ENCODE results near the gene PIK3AP1. TPM values are rescaled to one million over a fixed set of nuclear protein-coding genes. Genes with fewer than 3 reads are reported as not detected.
"Not testable (repeated sequence)": the region's sequence is repeated elsewhere in the genome, so short reads cannot be mapped to it uniquely, and the experiment has no call there.

The PIK3AP1 gene
- total RNA-seq, 1 experiment from 2014 or later = 1.7 TPM

DNA sequence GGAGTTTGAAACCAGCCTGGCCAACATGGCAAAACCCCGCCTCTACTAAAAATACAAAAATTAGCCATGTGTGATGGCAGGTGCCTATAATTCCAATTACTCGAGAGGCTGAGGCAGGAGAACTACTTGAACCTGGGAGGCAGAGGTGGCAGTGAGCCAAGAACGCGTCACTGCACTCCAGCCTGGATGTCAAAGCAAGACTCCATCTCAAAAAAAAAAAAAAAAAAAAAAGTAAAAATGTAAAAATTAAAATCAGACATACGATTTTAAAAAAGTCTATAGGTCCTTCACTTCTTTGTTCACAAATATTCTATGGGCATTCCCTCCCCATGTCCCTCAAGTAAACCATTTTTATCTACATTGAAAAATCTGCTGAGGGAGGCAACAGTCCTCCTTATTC, 171.7 kb downstream of the PIK3AP1 start:
- H3K27me3 Mint-ChIP-seq (ENCODE audit: low read depth) = no peaks in the 10 kb centered on the region
- H2AFZ ChIP-seq (ENCODE audit: low read length) = no peak overlapping the region
- no peak overlapping the region; a peak in 1 of 5 replicates for H3K4me3 Mint-ChIP-seq
- H3K9me3 ChIP-seq (ENCODE audit: control insufficient read depth, low read depth, low read length) = no peaks in the 10 kb centered on the region
- no peak overlapping the region for H4K91ac ChIP-seq (ENCODE audit: insufficient read length, low read depth, low read length)
- no peak overlapping the region for H3K4ac ChIP-seq (ENCODE audit: low read depth, low read length)
- no peak overlapping the region for H3K14ac ChIP-seq (ENCODE audit: insufficient read depth, low read length)
- no peak overlapping the region for H2BK12ac ChIP-seq (ENCODE audit: insufficient read length, low read depth, low read length)
- H3K27ac Mint-ChIP-seq = 0 out of 7 replicates have a peak overlapping the region, but pooled peaks of 1 of the 3 experiments have one; percentile 5
- H3T11ph ChIP-seq (ENCODE audit: low read length) = no peak overlapping the region
- H4K20me1 ChIP-seq (ENCODE audit: control insufficient read depth, insufficient read depth, insufficient read length) = no peaks in the 10 kb centered on the region
- H3K9ac ChIP-seq (ENCODE audit: extremely low read depth, insufficient read length, low read length) = no peak overlapping the region
- H3K27ac ChIP-seq (ENCODE audit: insufficient read length, low read depth, low read length) = no peak overlapping the region
- H3K4me1 ChIP-seq (ENCODE audit: insufficient read depth, low read length) = no peaks in the 10 kb centered on the region
- H3K23me2 ChIP-seq (ENCODE audit: insufficient read length, low read depth, low read length, poor library complexity, severe bottlenecking) = no peaks in the 10 kb centered on the region
- H2BK120ac ChIP-seq (ENCODE audit: low read depth, low read length, poor library complexity, severe bottlenecking) = no peak overlapping the region
- no peak overlapping the region for H3K18ac ChIP-seq (ENCODE audit: insufficient read length, low read depth, low read length)
- no peak overlapping the region for H3K23ac ChIP-seq (ENCODE audit: insufficient read length, low read depth, low read length)
- no peaks in the 10 kb centered on the region for H3K9me3 Mint-ChIP-seq
- no peaks in the 10 kb centered on the region for H3K79me2 ChIP-seq (ENCODE audit: insufficient read depth, low read length)
- H2AK5ac ChIP-seq (ENCODE audit: insufficient read length, low read length) = no peak overlapping the region
- no peak for DNase-seq
- no peak overlapping the region for H3K4me2 ChIP-seq (ENCODE audit: insufficient read depth, insufficient read length, low read length)
- H2BK5ac ChIP-seq (ENCODE audit: insufficient read length, low read length) = no peak overlapping the region
- no peak overlapping the region for H3K56ac ChIP-seq (ENCODE audit: insufficient read length, low read depth, low read length)
- H3K36me3 Mint-ChIP-seq (ENCODE audit: insufficient read depth in 1 of 3, low read depth in 3 of 3) = peaks cover 12 to 58% (median 49%) of the 10 kb centered on the region in 3 experiments; a peak in 5 of 7 replicates
- no peaks in the 10 kb centered on the region for H3K79me1 ChIP-seq (ENCODE audit: insufficient read depth, low read depth, low read length, poor library complexity, severe bottlenecking)
- H4K5ac ChIP-seq (ENCODE audit: insufficient read length, low read depth, low read length) = no peak overlapping the region
- no peaks in the 10 kb centered on the region for H3K4me1 Mint-ChIP-seq
- no peak overlapping the region for H2BK15ac ChIP-seq (ENCODE audit: low read depth, low read length)
- H3K27me3 ChIP-seq (ENCODE audit: insufficient read depth, low read length) = no peaks in the 10 kb centered on the region
- H2BK20ac ChIP-seq (ENCODE audit: low read depth, low read length, poor library complexity, severe bottlenecking) = no peak overlapping the region
- TF ChIP-seq, protein P1, sequence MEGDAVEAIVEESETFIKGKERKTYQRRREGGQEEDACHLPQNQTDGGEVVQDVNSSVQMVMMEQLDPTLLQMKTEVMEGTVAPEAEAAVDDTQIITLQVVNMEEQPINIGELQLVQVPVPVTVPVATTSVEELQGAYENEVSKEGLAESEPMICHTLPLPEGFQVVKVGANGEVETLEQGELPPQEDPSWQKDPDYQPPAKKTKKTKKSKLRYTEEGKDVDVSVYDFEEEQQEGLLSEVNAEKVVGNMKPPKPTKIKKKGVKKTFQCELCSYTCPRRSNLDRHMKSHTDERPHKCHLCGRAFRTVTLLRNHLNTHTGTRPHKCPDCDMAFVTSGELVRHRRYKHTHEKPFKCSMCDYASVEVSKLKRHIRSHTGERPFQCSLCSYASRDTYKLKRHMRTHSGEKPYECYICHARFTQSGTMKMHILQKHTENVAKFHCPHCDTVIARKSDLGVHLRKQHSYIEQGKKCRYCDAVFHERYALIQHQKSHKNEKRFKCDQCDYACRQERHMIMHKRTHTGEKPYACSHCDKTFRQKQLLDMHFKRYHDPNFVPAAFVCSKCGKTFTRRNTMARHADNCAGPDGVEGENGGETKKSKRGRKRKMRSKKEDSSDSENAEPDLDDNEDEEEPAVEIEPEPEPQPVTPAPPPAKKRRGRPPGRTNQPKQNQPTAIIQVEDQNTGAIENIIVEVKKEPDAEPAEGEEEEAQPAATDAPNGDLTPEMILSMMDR (conservative IDR thresholded peaks at IDR 0.05) = no peak
- no peak overlapping the region for H4K8ac ChIP-seq (replicated peaks; ENCODE audit: insufficient read length, low read depth, low read length)
- WGBS (ENCODE audit: extremely low coverage, insufficient read length, low lambda C conversion rate) = no CpG with 5 or more reads among the region's 5 CpGs

DNA sequence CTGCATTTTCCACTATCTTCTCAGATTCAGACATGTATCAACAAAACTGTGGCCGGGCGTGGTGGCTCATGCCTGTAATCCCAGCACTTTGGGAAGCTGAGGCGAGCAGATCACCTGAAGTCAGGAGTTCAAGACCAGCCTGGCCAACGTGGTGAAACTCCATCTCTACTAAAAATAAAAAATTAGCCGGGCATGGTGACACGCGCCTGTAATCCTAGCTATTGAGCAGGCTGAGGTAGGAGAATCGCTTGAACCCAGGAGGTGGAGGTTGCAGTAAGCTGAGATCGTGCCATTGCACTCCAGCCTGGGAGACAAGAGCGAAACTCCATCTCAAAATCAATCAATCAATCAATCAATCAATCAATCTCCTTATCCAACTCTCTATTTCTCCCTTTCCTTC, 174.8 kb downstream of the PIK3AP1 start:
- H2AK5ac ChIP-seq (ENCODE audit: insufficient read length, low read length); H3K9me3 ChIP-seq (ENCODE audit: control insufficient read depth, low read depth, low read length); H3K23me2 ChIP-seq (ENCODE audit: insufficient read length, low read depth, low read length, poor library complexity, severe bottlenecking); H4K91ac ChIP-seq (ENCODE audit: insufficient read length, low read depth, low read length); H3K23ac ChIP-seq (ENCODE audit: insufficient read length, low read depth, low read length); H3K4me1 ChIP-seq (ENCODE audit: insufficient read depth, low read length); H2BK120ac ChIP-seq (ENCODE audit: low read depth, low read length, poor library complexity, severe bottlenecking); H3K79me2 ChIP-seq (ENCODE audit: insufficient read depth, low read length); H2BK15ac ChIP-seq (ENCODE audit: low read depth, low read length); H3K79me1 ChIP-seq (ENCODE audit: insufficient read depth, low read depth, low read length, poor library complexity, severe bottlenecking); H3K9ac ChIP-seq (ENCODE audit: extremely low read depth, insufficient read length, low read length); DNase-seq; H3K27ac ChIP-seq (ENCODE audit: insufficient read length, low read depth, low read length); H3K27me3 Mint-ChIP-seq (ENCODE audit: low read depth); H3K56ac ChIP-seq (ENCODE audit: insufficient read length, low read depth, low read length); H3K27me3 ChIP-seq (ENCODE audit: insufficient read depth, low read length); H3K9me3 Mint-ChIP-seq; H4K8ac ChIP-seq (replicated peaks; ENCODE audit: insufficient read length, low read depth, low read length); H4K20me1 ChIP-seq (ENCODE audit: control insufficient read depth, insufficient read depth, insufficient read length); H2BK5ac ChIP-seq (ENCODE audit: insufficient read length, low read length); H2BK12ac ChIP-seq (ENCODE audit: insufficient read length, low read depth, low read length); H3K4me3 Mint-ChIP-seq; H3K4ac ChIP-seq (ENCODE audit: low read depth, low read length); H2AFZ ChIP-seq (ENCODE audit: low read length); H3K18ac ChIP-seq (ENCODE audit: insufficient read length, low read depth, low read length); H4K5ac ChIP-seq (ENCODE audit: insufficient read length, low read depth, low read length); H2BK20ac ChIP-seq (ENCODE audit: low read depth, low read length, poor library complexity, severe bottlenecking); H3T11ph ChIP-seq (ENCODE audit: low read length); H3K4me2 ChIP-seq (ENCODE audit: insufficient read depth, insufficient read length, low read length); H3K14ac ChIP-seq (ENCODE audit: insufficient read depth, low read length); H3K4me1 Mint-ChIP-seq: not testable (repeated sequence)
- peaks cover 18 to 56% (median 44%) of the 10 kb centered on the region in 3 experiments; a peak in 5 of 7 replicates for H3K36me3 Mint-ChIP-seq (ENCODE audit: insufficient read depth in 1 of 3, low read depth in 3 of 3)
- H3K27ac Mint-ChIP-seq = peak overlapping the region in 2 of 3 experiments; percentile 44 to 73; a peak in 3 of 7 replicates
- no CpG with 5 or more reads among the region's 10 CpGs for WGBS (ENCODE audit: extremely low coverage, insufficient read length, low lambda C conversion rate)

All from H9 (cell line).